GM12878 (cell line): ENCODE measurements around the gene SMIM14. TPM values are rescaled to one million over a fixed set of nuclear protein-coding genes. Genes with fewer than 3 reads are reported as not detected.

ENCODE experiments used
- ATAC-seq: fragments of 200-7000 bp; cut with Tn5 transposase; 3 replicates; pipeline ENCODE4 v1.9.1; 2020; ENCODE audit warnings: mild to moderate bottlenecking, moderate library complexity
- BruUV-seq: library from RNA; stranded (reverse); fragments of 400-500 nt; replicated peaks from 2 replicates; lab custom pipeline; 2021; lab: Mats Ljungman, UMichigan
- CTCF ChIA-PET: fragments of 300-600 bp; sonication (Branson Sonifier 250); formaldehyde crosslinking; extraction: SDS; loops from one replicate; lab custom pipeline; 2021; ENCODE audit warnings: inconsistent platforms; lab: Yijun Ruan, JAX
- POLR2A ChIA-PET: fragments of 350-600 bp; formaldehyde crosslinking; extraction: SDS; loops from one replicate; lab custom pipeline; 2021; ENCODE audit warnings: inconsistent platforms; lab: Charles Lee
- RAD21 ChIA-PET: fragments of 300-600 bp; sonication (Branson Sonifier 250); formaldehyde crosslinking; loops from one replicate; lab custom pipeline; 2023; ENCODE audit warnings: antibody characterized with exemption; ENCODE audit not compliant: unreplicated experiment; lab: Charles Lee
- SMC1A ChIA-PET: fragments of 300-600 bp; sonication (Branson Sonifier 250); formaldehyde crosslinking; loops from one replicate; lab custom pipeline; 2023; ENCODE audit not compliant: unreplicated experiment, uncharacterized antibody; lab: Charles Lee
- DNase-seq: peaks from one replicate; pipeline ENCODE4 v3.0.0-alpha.2; 2011; ENCODE audit warnings: low read depth, low spot score
- FAIRE-seq: peaks from 3 replicates; lab custom pipeline; 2011; peaks lifted over from hg19 to GRCh38; lab: Jason Lieb, UNC
- H2AFZ ChIP-seq: 2 replicates; pipeline ENCODE4 v1.6.0; 2011; ENCODE audit warnings: low read depth, low read length, control low read depth; ENCODE audit not compliant: control insufficient read depth
- H3K27ac ChIP-seq: 2 replicates; pipeline ENCODE4 v1.5.1; 2011; ENCODE audit warnings: control low read depth; ENCODE audit not compliant: control insufficient read depth, insufficient read depth
- H3K27me3 ChIP-seq, 2 experiments: replicated peaks in 1 of 2; 2 replicates each; pipeline versions ENCODE4 v1.6.0 to v1.6.1; 2011; ENCODE audit warnings: low read length in 1 of 2; ENCODE audit not compliant: control insufficient read depth in 2 of 2, insufficient read depth in 2 of 2
- H3K36me3 ChIP-seq, 2 experiments: 2 replicates each; pipeline ENCODE4 v1.5.1; 2011; ENCODE audit warnings: low read length in 1 of 2; ENCODE audit not compliant: control insufficient read depth in 2 of 2, insufficient read depth in 2 of 2
- H3K4me1 ChIP-seq: 2 replicates; pipeline ENCODE4 v1.6.1; 2011; ENCODE audit warnings: mild to moderate bottlenecking, low read length, moderate library complexity, mixed read lengths; ENCODE audit not compliant: control insufficient read depth, insufficient read depth
- H3K4me2 ChIP-seq: 2 replicates; pipeline ENCODE4 v1.6.0; 2011; ENCODE audit warnings: control low read depth; ENCODE audit not compliant: control insufficient read depth, insufficient read depth
- H3K4me3 ChIP-seq: fragments of 200-600 bp; sonication (generic); 2 replicates; pipeline ENCODE4 v1.5.1; 2016
- H3K79me2 ChIP-seq: 2 replicates; pipeline ENCODE4 v1.6.0; 2011; ENCODE audit warnings: low read length; ENCODE audit not compliant: control insufficient read depth, insufficient read depth
- H3K9ac ChIP-seq: 2 replicates; pipeline ENCODE4 v1.8.0; 2011; ENCODE audit warnings: low read length, control low read depth, mixed read lengths; ENCODE audit not compliant: control insufficient read depth, insufficient read depth
- H3K9me3 ChIP-seq: replicated peaks from 3 replicates; pipeline ENCODE4 v1.5.1; 2011; ENCODE audit warnings: mild to moderate bottlenecking, low read length; ENCODE audit not compliant: control insufficient read depth, insufficient read depth
- H4K20me1 ChIP-seq: 2 replicates; pipeline ENCODE4 v1.6.0; 2011; ENCODE audit not compliant: control insufficient read depth, insufficient read depth
- ATF7 ChIP-seq: fragments of 450-650 bp; IDR thresholded peaks from 2 replicates; pipeline ENCODE4 v1.6.1; 2016; ENCODE audit warnings: low read depth, mild to moderate bottlenecking
- BACH1 ChIP-seq: fragments of 450-650 bp; IDR thresholded peaks from 2 replicates; pipeline ENCODE4 v1.6.1; 2017; ENCODE audit warnings: mild to moderate bottlenecking, borderline replicate concordance
- CBFB ChIP-seq: IDR thresholded peaks from 2 replicates; pipeline ENCODE4 v1.6.1; 2016; ENCODE audit warnings: antibody characterized with exemption, low read depth
- CTCF ChIP-seq, 3 experiments: IDR thresholded peaks in 2 of 3; conservative IDR thresholded peaks in 1 of 3; 2 replicates each; pipeline ENCODE4 v1.5.1; 2011; ENCODE audit warnings: low read depth in 3 of 3, low read length in 3 of 3, mild to moderate bottlenecking in 3 of 3, control low read depth in 2 of 3, moderate library complexity in 2 of 3, inconsistent platforms in 1 of 3, mixed read lengths in 1 of 3; ENCODE audit not compliant: control insufficient read depth in 2 of 3, insufficient read depth in 1 of 3; ENCODE audit errors: extremely low read depth in 1 of 3
- E4F1 ChIP-seq: fragments of 450-650 bp; IDR thresholded peaks from 2 replicates; pipeline ENCODE4 v1.6.1; 2018; ENCODE audit warnings: borderline replicate concordance, mild to moderate bottlenecking; ENCODE audit not compliant: partially characterized antibody
- JUNB ChIP-seq: IDR thresholded peaks from 2 replicates; pipeline ENCODE4 v1.6.1; 2016; ENCODE audit warnings: antibody characterized with exemption, mild to moderate bottlenecking
- LARP7 ChIP-seq: fragments of 450-650 bp; IDR thresholded peaks from 2 replicates; pipeline ENCODE4 v1.6.1; 2017; ENCODE audit warnings: mild to moderate bottlenecking
- MEF2A ChIP-seq: IDR thresholded peaks from 2 replicates; pipeline ENCODE4 v1.6.1; 2011; ENCODE audit warnings: low read depth, mild to moderate bottlenecking, low read length, moderate library complexity; ENCODE audit not compliant: insufficient read depth
- MXI1 ChIP-seq: fragments of 150-350 bp; IDR thresholded peaks from 2 replicates; pipeline ENCODE4 v1.6.1; 2011; ENCODE audit warnings: low read depth, mild to moderate bottlenecking, inconsistent platforms, low read length, improper control_type of control experiment
- NFYB ChIP-seq: IDR thresholded peaks from 2 replicates; pipeline ENCODE4 v1.6.1; 2011; ENCODE audit warnings: low read depth, mild to moderate bottlenecking, low read length, improper control_type of control experiment, moderate library complexity; ENCODE audit not compliant: insufficient read depth
- NR2F1 ChIP-seq: fragments of 450-650 bp; conservative IDR thresholded peaks from 2 replicates; pipeline ENCODE4 v1.6.1; 2017; ENCODE audit warnings: mild to moderate bottlenecking
- POLR2AphosphoS2 ChIP-seq: IDR thresholded peaks from 2 replicates; pipeline ENCODE4 v1.6.1; 2011; ENCODE audit warnings: low read depth, mild to moderate bottlenecking, low read length, improper control_type of control experiment, moderate library complexity
- POLR2AphosphoS5 ChIP-seq: IDR thresholded peaks from 2 replicates; pipeline ENCODE4 v1.6.1; 2011; ENCODE audit warnings: mild to moderate bottlenecking, low read length, inconsistent platforms
- RAD51 ChIP-seq: fragments of 450-650 bp; IDR thresholded peaks from 2 replicates; pipeline ENCODE4 v1.6.1; 2016; ENCODE audit warnings: moderate library complexity, mild to moderate bottlenecking, inconsistent platforms
- SIN3A ChIP-seq: IDR thresholded peaks from 2 replicates; pipeline ENCODE4 v1.6.1; 2012; ENCODE audit warnings: low read depth, low read length, improper control_type of control experiment
- TARDBP ChIP-seq: IDR thresholded peaks from 2 replicates; pipeline ENCODE4 v1.6.1; 2016; ENCODE audit warnings: borderline replicate concordance
- WGBS: methylation state at CpG from one replicate; pipeline ENCODE4 v1.1.6; 2016; ENCODE audit warnings: low lambda C conversion rate; ENCODE audit not compliant: insufficient replicate concordance, insufficient coverage; ENCODE audit errors: missing lambda C conversion rate; 5-methylcytosine and 5-hydroxymethylcytosine counted together
- in situ Hi-C: fragments of 300-500 bp; cut with MboI; formaldehyde crosslinking; loops from 9 replicates; pipeline ENCODE4 v1.14.3; 2018; ENCODE audit warnings: mixed read lengths
- intact Hi-C: fragments of 100-400 bp; cut with micrococcal nuclease; formaldehyde crosslinking; loops from one replicate; pipeline ENCODE4 v1.14.2; 2022; ENCODE audit not compliant: unreplicated experiment
- polyA plus RNA-seq, 11 experiments: library from polyadenylated mRNA; depleted of rRNA in 4 of 11; unstranded in 6 of 11; stranded (reverse) in 5 of 11; fragments of >200 nt; fragmentation: Nextera tagmentation in 4 of 11; fragmentation: Illumina TruSeq in 1 of 11; extraction: Ambion mirVana in 4 of 11; extraction: Trizol in 1 of 11; gene quantifications; 1 replicate in 1 of 11; 2 replicates in 10 of 11; pipeline versions ENCODE4 v1.2.1 to v1.2.3, GENCODE V29; 2011 to 2016; ENCODE audit warnings: inconsistent platforms in 2 of 11, missing spikeins in 2 of 11, low read depth in 1 of 11
- total RNA-seq, 4 experiments: library from RNA; depleted of rRNA in 3 of 4; stranded (reverse); fragments of >200 nt in 3 of 4; fragmentation: Illumina TruSeq in 1 of 4; extraction: Trizol in 1 of 4; gene quantifications; 2 replicates each; pipeline versions ENCODE4 v1.2.1 to v1.2.3, GENCODE V29; 2013 to 2021
- TF ChIP-seq, protein P1 (sequence below): IDR thresholded peaks from 2 replicates; pipeline ENCODE4 v1.6.1; 2012; ENCODE audit warnings: low read depth, low read length, improper control_type of control experiment
- TF ChIP-seq, protein P2 (sequence below): IDR thresholded peaks from 2 replicates; pipeline ENCODE4 v1.6.1; 2012; ENCODE audit warnings: low read depth, low read length, improper control_type of control experiment

Gene SMIM14
- total and polyA plus RNA-seq, 10 of the 15 experiments (the other 5 are each of a cell fraction or from before 2014, with no cell fraction given) = 125 to 671 (median 188) TPM

DNA sequence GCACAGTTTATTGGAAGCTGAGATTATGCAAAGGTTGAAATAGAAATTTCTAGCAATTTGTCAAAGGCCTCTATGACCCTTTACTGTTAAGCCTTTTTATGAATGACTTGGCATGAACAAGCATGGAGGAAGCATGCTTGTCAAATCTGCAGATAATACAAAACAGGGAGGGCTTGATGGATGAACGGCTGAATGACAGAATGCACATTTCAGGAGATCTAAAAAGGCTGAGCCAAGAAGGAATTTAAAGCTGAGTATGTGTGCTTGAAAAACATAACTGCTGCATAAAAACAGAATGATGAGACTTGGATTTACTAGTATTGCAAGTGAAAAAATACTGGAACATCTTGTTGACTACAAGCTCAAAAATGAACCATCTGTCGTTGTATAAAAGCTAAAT is 30.2 kb upstream of the SMIM14 start:
- RAD21 ChIA-PET = no interaction called here
- no peak overlapping the region for H3K4me3 ChIP-seq
- WGBS = 98% methylated on average over 2 of the region's 2 CpGs
- SMC1A ChIA-PET = interaction anchor here (0.7 to 2.2 kb wide), 3 partner anchors 12 to 69 kb away, joined by 3 to 8 read pairs (median 3); no protein-coding TSS in a partner anchor
- no peak overlapping the region for H3K27ac ChIP-seq
- no peaks in the 10 kb centered on the region for H3K9me3 ChIP-seq
- in situ Hi-C loops (no loop called here), intact Hi-C loops (no loop called here)
- no peak overlapping the region for H3K9ac ChIP-seq
- FAIRE-seq (no peak), ATAC-seq (no peak), DNase-seq (no peak)
- no peaks in the 10 kb centered on the region for H3K79me2 ChIP-seq
- H3K27me3 ChIP-seq = no peaks in the 10 kb centered on the region
- H2AFZ ChIP-seq = no peak overlapping the region
- H3K4me2 ChIP-seq = no peak overlapping the region
- no peaks in the 10 kb centered on the region for H3K4me1 ChIP-seq
- H4K20me1 ChIP-seq = no peaks in the 10 kb centered on the region
- no peaks in the 10 kb centered on the region for H3K36me3 ChIP-seq
- no TSS peak for BruUV-seq
- TF ChIP-seq SIN3A (no peak), CBFB (no peak), BACH1 (no peak), MXI1 (no peak), ATF7 (no peak), NR2F1 (no peak), RAD51 (no peak), TARDBP (no peak), POLR2AphosphoS2 (no peak), NFYB (no peak), MEF2A (no peak), E4F1 (no peak), LARP7 (no peak), JUNB (no peak), CTCF (IDR thresholded peaks at IDR 0.05 in 2 of 3, conservative IDR thresholded peaks at IDR 0.05 in 1 of 3; ENCODE audit: control insufficient read depth in 2 of 3, extremely low read depth in 1 of 3, insufficient read depth in 1 of 3, low read depth in 3 of 3, low read length in 3 of 3) (no peak), POLR2AphosphoS5 (no peak)
- TF ChIP-seq, protein P1, sequence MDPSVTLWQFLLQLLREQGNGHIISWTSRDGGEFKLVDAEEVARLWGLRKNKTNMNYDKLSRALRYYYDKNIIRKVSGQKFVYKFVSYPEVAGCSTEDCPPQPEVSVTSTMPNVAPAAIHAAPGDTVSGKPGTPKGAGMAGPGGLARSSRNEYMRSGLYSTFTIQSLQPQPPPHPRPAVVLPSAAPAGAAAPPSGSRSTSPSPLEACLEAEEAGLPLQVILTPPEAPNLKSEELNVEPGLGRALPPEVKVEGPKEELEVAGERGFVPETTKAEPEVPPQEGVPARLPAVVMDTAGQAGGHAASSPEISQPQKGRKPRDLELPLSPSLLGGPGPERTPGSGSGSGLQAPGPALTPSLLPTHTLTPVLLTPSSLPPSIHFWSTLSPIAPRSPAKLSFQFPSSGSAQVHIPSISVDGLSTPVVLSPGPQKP = no peak
- TF ChIP-seq, protein P2, sequence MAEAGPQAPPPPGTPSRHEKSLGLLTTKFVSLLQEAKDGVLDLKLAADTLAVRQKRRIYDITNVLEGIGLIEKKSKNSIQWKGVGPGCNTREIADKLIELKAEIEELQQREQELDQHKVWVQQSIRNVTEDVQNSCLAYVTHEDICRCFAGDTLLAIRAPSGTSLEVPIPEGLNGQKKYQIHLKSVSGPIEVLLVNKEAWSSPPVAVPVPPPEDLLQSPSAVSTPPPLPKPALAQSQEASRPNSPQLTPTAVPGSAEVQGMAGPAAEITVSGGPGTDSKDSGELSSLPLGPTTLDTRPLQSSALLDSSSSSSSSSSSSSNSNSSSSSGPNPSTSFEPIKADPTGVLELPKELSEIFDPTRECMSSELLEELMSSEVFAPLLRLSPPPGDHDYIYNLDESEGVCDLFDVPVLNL = no peak
- POLR2A ChIA-PET = interaction anchor here (0.6 to 1.0 kb wide), 2 partner anchors 11 to 487 kb away, joined by 3 to 5 read pairs; partner anchors contain the start of gene WDR19
- CTCF ChIA-PET = interaction anchor here (0.6 to 1.7 kb wide), 5 partner anchors 8 to 214 kb away, joined by 3 to 5 read pairs (median 4); no protein-coding TSS in a partner anchor
